ENCODE results near the gene FLOT2.

- no peak for TF ChIP-seq EZH2 (IDR thresholded peaks at IDR 0.05; ENCODE audit: low read length, unreplicated experiment)
- no peak for TF ChIP-seq CTCF (conservative IDR thresholded peaks at IDR 0.05; ENCODE audit: low read depth, low read length)
These were observed 58.3 kb downstream of the FLOT2 start for GRCh38 chr17:28839221-28839620.
